NOMO-1 (cell line): Measurements from ENCODE around the gene ABHD5.
"Not testable (repeated sequence)": the region's sequence is repeated elsewhere in the genome, so short reads cannot be mapped to it uniquely, and the experiment has no call there.

Experiments
- DNase-seq, 2 experiments: peaks; one replicate each; lab custom pipeline; 2025; ENCODE audit not compliant: unreplicated experiment in 2 of 2; lab: John Stamatoyannopoulos, UW

The ABHD5 gene

DNA sequence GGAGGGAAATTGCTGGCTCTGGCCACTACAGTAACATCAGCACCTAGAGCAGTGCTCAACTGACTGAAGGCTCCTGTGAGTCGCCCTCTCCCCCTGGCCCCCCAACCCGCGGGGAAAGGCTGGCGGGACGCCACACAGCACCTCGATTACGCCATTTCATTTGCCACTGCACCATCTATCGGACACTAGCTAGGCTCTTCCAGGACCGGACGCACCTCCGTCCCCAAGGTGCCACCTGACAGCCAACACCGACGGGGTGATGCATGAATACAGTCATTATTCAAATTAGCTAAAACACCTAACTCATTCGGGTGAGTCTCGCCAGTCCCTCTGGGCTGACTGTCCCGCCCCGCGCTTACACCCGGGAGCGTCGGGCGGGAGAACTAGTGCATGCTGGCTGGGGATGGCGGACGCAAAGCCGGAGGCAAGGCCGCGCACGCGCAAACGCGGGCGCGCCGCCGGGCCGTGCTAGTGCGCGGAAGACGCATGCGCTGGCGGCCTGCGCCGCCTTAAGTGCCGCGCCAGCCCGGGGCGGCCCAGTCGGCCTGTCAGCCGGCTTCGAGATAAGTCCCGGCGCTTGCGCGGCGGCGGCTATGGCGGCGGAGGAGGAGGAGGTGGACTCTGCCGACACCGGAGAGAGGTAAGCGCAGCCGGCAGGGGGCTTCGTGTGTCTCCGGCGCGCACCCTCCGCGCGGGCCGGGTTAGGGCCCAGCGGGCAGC lies at the start of gene ABHD5:
ABHD5 (plus strand) TSS at position 539 of the 720 bp plus-strand sequence; CDS start at position 594, 55 bp downstream.
- peak; percentile 83 to 93 for DNase-seq

DNA sequence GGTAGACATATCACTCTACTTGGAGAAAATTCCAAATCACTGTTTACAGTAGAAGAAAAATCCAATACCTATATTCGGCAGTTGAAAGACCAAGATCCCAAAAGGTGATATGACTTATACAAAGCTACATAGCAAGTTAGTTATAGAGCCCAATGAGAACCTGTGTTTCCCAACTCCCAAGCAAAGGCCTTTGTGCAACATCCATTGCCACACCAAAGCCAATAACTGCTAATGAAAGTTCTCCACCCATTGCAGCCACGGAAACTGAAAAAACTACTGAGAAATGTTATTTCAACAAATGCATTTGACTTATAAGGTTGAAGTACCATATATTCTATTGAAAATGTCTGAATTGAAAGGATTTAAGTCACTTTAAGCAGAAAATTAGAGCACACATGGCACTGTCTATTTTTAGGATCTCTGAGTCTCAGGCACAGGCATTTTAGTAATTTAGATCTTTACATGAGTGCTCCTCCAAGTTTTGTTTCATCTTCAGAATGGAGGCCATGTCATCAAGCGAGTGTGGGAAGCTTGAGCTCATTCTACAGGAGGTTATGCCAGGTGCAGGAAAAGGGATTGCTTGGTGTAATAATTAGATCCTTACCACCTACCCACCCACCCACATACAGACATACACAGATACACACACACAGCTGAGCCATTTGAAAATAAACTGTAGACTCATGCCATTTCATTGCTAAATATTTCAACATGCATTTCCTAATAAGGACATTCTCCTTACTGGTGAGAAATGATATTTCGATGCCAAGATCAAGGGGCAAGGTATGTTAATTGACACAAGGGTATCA lies 49.2 kb upstream of the ABHD5 start:
- DNase-seq = peak; percentile 70

DNA sequence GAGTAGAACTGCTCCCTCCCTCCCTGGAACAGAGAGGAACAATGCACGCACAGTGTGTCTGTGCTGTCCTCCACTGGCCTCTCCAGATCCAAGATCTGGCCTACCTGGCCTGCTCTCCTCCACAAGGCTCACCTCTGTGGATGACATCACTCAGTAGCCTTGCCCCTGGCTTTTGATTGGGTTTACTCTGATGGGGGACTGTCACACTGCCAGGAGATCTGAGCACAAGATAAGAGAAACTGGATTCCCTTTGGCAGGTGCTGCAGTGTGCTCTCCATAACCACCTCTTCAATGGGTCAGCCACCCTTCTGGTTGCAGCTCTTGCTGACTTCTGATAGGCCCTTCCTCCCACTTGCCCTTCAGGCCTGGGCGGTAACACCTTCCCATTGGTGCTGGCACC lies 46.3 kb upstream of the ABHD5 start:
- DNase-seq = no peak

DNA sequence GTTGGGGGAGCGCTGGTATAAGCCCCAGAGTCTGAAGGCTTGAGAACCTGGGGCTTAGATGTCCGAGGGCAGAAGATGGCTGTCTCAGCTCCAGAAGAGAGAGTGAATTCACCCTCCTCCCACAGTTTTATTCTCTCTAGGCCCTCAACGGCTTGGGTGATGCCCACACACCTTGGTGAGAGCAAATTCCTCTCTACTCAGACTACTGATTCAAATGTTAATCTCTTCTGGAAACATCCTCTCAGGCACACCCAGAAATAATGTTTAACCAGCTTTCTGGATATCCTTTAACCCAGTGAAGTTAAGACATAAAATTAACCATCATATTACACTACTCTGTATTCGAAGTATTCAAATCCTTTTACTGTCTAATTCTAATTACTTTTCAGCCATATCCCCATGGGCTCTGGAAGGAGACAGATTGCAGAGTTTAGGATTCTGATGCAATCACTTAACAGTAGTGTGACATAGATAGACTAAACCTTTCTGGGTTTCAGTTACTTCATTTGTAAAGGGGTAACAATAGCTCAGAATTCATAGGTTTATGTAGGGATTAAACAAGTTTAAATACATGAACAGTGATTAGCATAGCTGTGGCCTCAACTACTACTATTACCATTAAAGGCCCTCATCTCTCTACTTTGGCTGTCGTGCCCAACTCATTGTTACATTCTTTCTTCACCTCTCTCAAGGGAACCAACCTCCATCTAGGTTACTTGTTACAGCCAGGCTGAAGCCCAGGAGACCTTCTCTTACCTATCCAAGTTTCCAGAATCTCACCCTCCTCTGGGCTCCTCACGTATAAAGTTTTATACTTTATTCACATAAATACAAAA lies 43.2 kb upstream of the ABHD5 start:
- DNase-seq = no peak

- no peak for DNase-seq
These were observed 41.8 kb upstream of the ABHD5 start for GRCh38 chr3:43648957-43649356.

DNA sequence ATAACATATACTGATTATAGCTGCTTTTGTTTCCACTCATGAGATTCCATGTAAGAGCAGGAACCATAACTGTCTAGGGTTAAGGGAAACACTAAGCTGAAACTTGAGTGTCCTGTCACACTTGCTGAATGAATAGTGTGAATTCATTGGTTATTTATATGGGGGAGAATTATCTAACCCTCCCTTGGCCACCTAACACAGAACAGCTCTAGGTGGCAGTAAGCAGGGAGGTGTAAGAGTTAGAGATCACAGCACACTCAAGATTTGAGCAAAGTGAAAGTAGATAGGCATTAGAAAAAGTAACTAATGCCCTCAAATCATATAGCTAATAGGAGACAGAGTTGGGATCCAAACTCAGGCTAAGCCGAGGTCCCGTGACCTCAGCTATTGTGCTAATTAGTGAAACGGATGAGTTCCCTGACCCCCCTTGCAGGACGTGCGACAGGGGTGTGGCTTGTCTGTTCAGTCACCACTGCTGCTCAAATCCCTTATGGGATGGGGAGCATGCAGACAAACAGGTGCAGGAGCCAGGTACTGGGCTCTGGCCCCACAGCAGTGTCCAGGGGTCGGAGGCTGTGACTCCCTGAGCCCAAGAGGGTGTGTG lies 41.3 kb upstream of the ABHD5 start:
- DNase-seq = no peak

DNA sequence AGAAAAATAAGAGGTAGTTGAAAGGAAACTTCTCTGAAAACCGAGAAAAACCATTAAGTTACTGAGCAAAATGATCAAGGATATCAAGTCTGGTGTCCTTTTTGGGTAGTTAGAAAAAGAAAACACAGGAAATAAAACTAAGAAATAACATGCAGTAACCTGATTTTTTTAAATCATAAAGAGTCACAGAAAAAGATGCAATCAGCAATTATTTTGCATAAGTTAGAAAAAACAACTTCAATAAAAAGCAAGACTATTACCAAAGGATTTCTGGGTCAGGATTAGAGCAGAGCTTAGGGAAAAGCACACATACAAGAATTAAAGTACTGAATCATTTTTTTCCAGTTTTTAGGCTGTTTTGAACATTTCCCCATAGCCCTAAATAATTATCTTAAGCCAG lies 40.4 kb upstream of the ABHD5 start:
- no peak for DNase-seq

DNA sequence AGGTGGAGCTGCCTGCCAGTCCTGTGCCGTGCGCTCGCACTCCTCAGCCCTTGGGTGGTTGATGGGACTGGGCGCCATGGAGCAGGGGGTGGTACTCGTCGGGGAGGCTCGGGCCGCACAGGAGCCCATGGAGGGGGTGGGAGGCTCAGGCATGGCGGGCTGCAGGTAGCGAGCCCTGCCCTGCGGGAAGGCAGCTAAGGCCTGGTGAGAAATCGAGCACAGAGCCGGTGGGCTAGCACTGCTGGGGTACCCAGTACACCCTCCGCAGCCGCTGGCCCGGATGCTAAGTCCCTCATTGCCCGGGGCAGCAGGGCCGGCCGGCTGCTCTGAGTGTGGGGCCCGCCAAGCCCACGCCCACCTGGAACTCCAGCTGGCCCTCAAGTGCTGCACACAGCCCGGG lies 34.3 kb upstream of the ABHD5 start:
- not testable (repeated sequence) for DNase-seq

- DNase-seq = no peak
These were observed 31.4 kb upstream of the ABHD5 start for GRCh38 chr3:43659250-43659880.

GRCh38 chr3:43661376-43661775 lies 29.4 kb upstream of the ABHD5 start:
- DNase-seq = not testable (repeated sequence)

DNA sequence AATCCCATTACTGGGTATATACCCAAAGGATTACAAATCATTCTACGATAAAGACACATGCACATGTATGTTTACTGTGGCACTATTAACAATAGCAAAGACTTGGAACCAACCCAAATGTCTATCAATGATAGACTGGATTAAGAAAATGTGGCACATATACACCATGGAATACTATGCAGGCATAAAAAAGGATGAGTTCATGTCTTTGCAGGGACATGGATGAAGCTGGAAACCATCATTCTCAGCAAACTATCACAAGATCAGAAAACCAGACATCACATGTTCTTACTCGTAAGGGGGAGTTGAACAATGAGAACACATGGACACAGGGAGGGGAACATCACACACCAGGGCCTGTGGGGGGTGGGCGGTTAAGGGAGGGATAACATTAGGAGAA lies 25.7 kb upstream of the ABHD5 start:
- DNase-seq = not testable (repeated sequence)

- DNase-seq = no peak
These were observed 19.9 kb upstream of the ABHD5 start for GRCh38 chr3:43670635-43671522.

- DNase-seq = no peak
These were observed 16.2 kb upstream of the ABHD5 start for GRCh38 chr3:43674345-43675085.

GRCh38 chr3:43675593-43675992 lies 15.1 kb upstream of the ABHD5 start:
- DNase-seq = no peak

GRCh38 chr3:43676441-43676840 lies 14.3 kb upstream of the ABHD5 start:
- DNase-seq = peak in 1 of 2 experiments; percentile 15

DNA sequence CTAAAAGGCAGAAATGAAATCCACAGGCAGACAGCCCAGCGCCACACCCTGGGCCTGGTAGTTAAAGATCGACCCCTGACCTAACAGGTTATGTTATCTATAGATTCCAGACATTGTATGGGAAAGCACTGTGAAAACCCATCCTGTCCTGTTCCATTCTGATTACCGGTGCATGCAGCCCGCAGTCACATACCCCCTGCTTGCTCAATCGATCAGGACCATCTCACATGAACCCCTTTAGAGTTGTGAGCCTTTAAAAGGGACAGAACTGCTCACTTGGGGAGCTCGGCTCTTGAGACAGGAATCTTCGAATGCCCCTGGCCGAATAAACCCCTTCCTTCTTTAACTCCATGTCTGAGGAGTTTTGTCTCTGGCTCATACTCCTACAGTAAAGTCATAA lies 12.4 kb upstream of the ABHD5 start:
- DNase-seq = not testable (repeated sequence)

DNA sequence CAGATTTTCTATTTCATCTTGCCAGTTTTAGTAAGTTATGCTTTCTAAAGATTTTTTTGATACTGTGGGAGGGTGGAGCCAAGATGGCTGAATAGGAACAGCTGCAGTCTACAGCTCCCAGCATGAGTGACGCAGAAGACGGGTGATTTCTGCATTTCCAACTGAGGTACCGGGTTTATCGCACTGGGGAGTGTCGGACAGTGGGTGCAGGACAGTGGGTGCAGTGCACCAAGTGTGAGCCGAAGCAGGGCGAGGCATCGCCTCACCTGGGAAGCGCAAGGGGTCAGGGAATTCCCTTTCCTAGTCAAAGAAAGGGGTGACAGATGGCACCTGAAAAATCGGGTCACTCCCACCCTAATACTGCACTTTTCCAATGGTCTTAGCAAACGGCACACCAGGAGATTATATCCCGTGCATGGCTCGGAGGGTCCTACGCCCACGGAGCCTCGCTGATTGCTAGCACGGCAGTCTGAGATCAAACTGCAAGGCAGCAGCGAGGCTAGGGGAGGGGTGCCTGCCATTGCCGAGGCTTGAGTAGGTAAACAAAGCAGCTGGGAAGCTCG lies 11.8 kb upstream of the ABHD5 start:
- not testable (repeated sequence) for DNase-seq

- not testable (repeated sequence) for DNase-seq
These were observed 9.9 kb upstream of the ABHD5 start for GRCh38 chr3:43680857-43681256.
